Stimulated activated CD8-positive, alpha-beta memory T cell treated with anti-CD3 and anti-CD28 coated beads, Interleukin-4, amount 100 ng/mL, for 24 hours (primary cell): ENCODE measurements around the gene TAS2R43.
"Not testable (repeated sequence)": the region's sequence is repeated elsewhere in the genome, so short reads cannot be mapped to it uniquely, and the experiment has no call there.

Source experiments
- DNase-seq: peaks from one replicate; pipeline ENCODE4 v3.0.0-alpha.2; 2020; ENCODE audit warnings: low read depth

TAS2R43 gene

GRCh38 chr12:11059784-11060183 is 32.3 kb downstream of the TAS2R43 start:
- no peak for DNase-seq

- no peak for DNase-seq
Observed at GRCh38 chr12:11059041-11059440, 33.1 kb downstream of the TAS2R43 start.

- no peak for DNase-seq
Observed at GRCh38 chr12:11055306-11055705, 36.8 kb downstream of the TAS2R43 start.

- DNase-seq: not testable (repeated sequence)
Observed at GRCh38 chr12:11049806-11050531, 42.1 kb downstream of the TAS2R43 start.

GRCh38 chr12:11041366-11041765 is 50.7 kb downstream of the TAS2R43 start:
- not testable (repeated sequence) for DNase-seq
